Astrocyte (in vitro differentiated cells and primary cell): Measurements from ENCODE around the gene MKI67. TPM values are rescaled to one million over a fixed set of nuclear protein-coding genes. Genes with fewer than 3 reads are reported as not detected.

Experiments used
- DNase-seq: peaks from one replicate; pipeline ENCODE4 v3.0.0-alpha.2; 2010; ENCODE audit warnings: low read depth
- FAIRE-seq: peaks from 2 replicates; lab custom pipeline; 2011; peaks lifted over from hg19 to GRCh38; lab: Jason Lieb, UNC
- H2AFZ ChIP-seq: 2 replicates; pipeline ENCODE4 v1.6.0; 2012; ENCODE audit warnings: low read depth, low read length, inconsistent platforms
- H3K27ac ChIP-seq: 2 replicates; pipeline ENCODE4 v1.5.1; 2011; ENCODE audit warnings: low read depth, low read length, inconsistent platforms
- H3K27me3 ChIP-seq: 2 replicates; pipeline ENCODE4 v1.6.0; 2011; ENCODE audit warnings: low read length, inconsistent platforms; ENCODE audit not compliant: insufficient read depth
- H3K36me3 ChIP-seq: 2 replicates; pipeline ENCODE4 v1.5.1; 2011; ENCODE audit warnings: low read length, inconsistent platforms; ENCODE audit not compliant: insufficient read depth
- H3K4me1 ChIP-seq: 2 replicates; pipeline ENCODE4 v1.5.1; 2011; ENCODE audit warnings: low read length, inconsistent platforms; ENCODE audit not compliant: insufficient read depth
- H3K4me2 ChIP-seq: 2 replicates; pipeline ENCODE4 v1.6.0; 2012; ENCODE audit warnings: low read length, inconsistent platforms
- H3K4me3 ChIP-seq: 2 replicates; pipeline ENCODE4 v1.5.1; 2011; ENCODE audit warnings: low read depth, mild to moderate bottlenecking, low read length, inconsistent platforms; ENCODE audit not compliant: insufficient read depth
- H3K79me2 ChIP-seq: 2 replicates; pipeline ENCODE4 v1.6.0; 2012; ENCODE audit warnings: mild to moderate bottlenecking, low read length, inconsistent platforms; ENCODE audit not compliant: insufficient read depth
- H3K9ac ChIP-seq: 2 replicates; pipeline ENCODE4 v1.6.0; 2012; ENCODE audit warnings: mild to moderate bottlenecking, low read length, inconsistent platforms
- H3K9me3 ChIP-seq: 2 replicates; pipeline ENCODE4 v1.5.1; 2012; ENCODE audit warnings: low read depth, mild to moderate bottlenecking, low read length, inconsistent platforms; ENCODE audit not compliant: insufficient read depth
- H4K20me1 ChIP-seq: 2 replicates; pipeline ENCODE4 v1.6.0; 2012; ENCODE audit warnings: low read length, inconsistent platforms; ENCODE audit not compliant: insufficient read depth
- H3K27ac Mint-ChIP-seq: one replicate; pipeline ENCODE4 v1.8.0; 2021; ENCODE audit warnings: mild to moderate bottlenecking, mixed read lengths; ENCODE audit not compliant: unreplicated experiment
- H3K27me3 Mint-ChIP-seq: one replicate; pipeline ENCODE4 v1.8.0; 2021; ENCODE audit warnings: low read depth, mixed read lengths; ENCODE audit not compliant: unreplicated experiment
- H3K36me3 Mint-ChIP-seq: one replicate; pipeline ENCODE4 v1.8.0; 2021; ENCODE audit warnings: low read depth, mixed read lengths; ENCODE audit not compliant: unreplicated experiment
- H3K4me1 Mint-ChIP-seq: one replicate; pipeline ENCODE4 v1.8.0; 2021; ENCODE audit warnings: low read depth, mixed read lengths; ENCODE audit not compliant: unreplicated experiment
- H3K4me3 Mint-ChIP-seq: one replicate; pipeline ENCODE4 v1.8.0; 2021; ENCODE audit warnings: mild to moderate bottlenecking, moderate library complexity, mixed read lengths; ENCODE audit not compliant: unreplicated experiment
- H3K9me3 Mint-ChIP-seq: one replicate; pipeline ENCODE4 v1.8.0; 2021; ENCODE audit warnings: mild to moderate bottlenecking, mixed read lengths; ENCODE audit not compliant: unreplicated experiment
- EZH2 ChIP-seq: IDR thresholded peaks from 2 replicates; pipeline ENCODE4 v1.6.1; 2012; ENCODE audit warnings: mild to moderate bottlenecking, low read length, inconsistent platforms; ENCODE audit not compliant: insufficient read depth
- total RNA-seq: library from RNA; stranded (reverse); gene quantifications from 2 replicates; pipeline ENCODE4 v1.2.1, GENCODE V29; 2021
- TF ChIP-seq, protein P1 (sequence below): IDR thresholded peaks from 2 replicates; pipeline ENCODE4 v1.5.1; 2011; ENCODE audit warnings: low read depth, mild to moderate bottlenecking, inconsistent platforms, low read length, moderate library complexity; ENCODE audit not compliant: insufficient read depth

MKI67 gene
- total RNA-seq, 1 donor from 2014 or later: 4.6 TPM

DNA sequence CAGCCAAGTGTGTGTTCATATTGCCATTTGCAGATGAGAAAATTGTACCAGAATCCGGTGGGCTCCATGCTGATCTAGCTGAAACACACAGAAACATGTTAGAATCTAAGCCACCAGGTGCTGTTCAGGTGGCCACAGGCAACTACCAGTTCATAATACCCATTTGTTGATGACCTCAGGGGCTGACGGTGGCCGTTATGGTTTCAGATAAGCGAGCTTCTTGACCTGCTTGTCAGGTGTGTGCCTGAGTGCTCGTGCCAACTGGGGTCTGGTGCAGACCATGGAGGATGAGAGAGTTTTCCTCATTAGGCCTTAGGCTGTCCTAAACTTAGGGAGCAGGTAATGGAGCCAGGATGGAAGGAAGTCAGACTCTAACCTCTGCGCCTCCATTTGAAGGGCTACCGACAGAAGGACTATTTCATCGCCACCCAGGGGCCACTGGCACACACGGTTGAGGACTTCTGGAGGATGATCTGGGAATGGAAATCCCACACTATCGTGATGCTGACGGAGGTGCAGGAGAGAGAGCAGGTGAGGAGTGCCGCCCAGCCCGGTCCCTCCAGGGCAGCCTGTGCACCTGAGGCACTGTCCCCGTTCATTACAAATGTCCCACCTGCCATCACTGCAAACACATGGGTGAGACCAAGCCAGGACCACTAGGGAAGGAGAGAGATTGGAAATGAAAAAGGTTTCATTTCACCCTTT, 53.1 kb downstream of the MKI67 start:
- Histone ChIP-seq H3K4me3 (no peak overlapping the region), H2AFZ (no peak overlapping the region), H3K4me1 (peaks cover 4% of the 10 kb centered on the region), H3K27me3 (no peaks in the 10 kb centered on the region), H4K20me1 (no peaks in the 10 kb centered on the region), H3K36me3 (no peaks in the 10 kb centered on the region), H3K9ac (no peak overlapping the region), H3K79me2 (no peaks in the 10 kb centered on the region), H3K4me2 (no peak overlapping the region), H3K27ac (no peak overlapping the region), H3K9me3 (no peaks in the 10 kb centered on the region)
- H3K27ac Mint-ChIP-seq: no peak overlapping the region
- FAIRE-seq (no peak), DNase-seq (no peak)
- peaks cover 12% of the 10 kb centered on the region for H3K36me3 Mint-ChIP-seq
- no peak overlapping the region for H3K4me3 Mint-ChIP-seq
- no peak for TF ChIP-seq EZH2
- TF ChIP-seq, protein P1, sequence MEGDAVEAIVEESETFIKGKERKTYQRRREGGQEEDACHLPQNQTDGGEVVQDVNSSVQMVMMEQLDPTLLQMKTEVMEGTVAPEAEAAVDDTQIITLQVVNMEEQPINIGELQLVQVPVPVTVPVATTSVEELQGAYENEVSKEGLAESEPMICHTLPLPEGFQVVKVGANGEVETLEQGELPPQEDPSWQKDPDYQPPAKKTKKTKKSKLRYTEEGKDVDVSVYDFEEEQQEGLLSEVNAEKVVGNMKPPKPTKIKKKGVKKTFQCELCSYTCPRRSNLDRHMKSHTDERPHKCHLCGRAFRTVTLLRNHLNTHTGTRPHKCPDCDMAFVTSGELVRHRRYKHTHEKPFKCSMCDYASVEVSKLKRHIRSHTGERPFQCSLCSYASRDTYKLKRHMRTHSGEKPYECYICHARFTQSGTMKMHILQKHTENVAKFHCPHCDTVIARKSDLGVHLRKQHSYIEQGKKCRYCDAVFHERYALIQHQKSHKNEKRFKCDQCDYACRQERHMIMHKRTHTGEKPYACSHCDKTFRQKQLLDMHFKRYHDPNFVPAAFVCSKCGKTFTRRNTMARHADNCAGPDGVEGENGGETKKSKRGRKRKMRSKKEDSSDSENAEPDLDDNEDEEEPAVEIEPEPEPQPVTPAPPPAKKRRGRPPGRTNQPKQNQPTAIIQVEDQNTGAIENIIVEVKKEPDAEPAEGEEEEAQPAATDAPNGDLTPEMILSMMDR: no peak
- H3K4me1 Mint-ChIP-seq: no peaks in the 10 kb centered on the region
- H3K9me3 Mint-ChIP-seq: no peaks in the 10 kb centered on the region
- H3K27me3 Mint-ChIP-seq: no peaks in the 10 kb centered on the region

DNA sequence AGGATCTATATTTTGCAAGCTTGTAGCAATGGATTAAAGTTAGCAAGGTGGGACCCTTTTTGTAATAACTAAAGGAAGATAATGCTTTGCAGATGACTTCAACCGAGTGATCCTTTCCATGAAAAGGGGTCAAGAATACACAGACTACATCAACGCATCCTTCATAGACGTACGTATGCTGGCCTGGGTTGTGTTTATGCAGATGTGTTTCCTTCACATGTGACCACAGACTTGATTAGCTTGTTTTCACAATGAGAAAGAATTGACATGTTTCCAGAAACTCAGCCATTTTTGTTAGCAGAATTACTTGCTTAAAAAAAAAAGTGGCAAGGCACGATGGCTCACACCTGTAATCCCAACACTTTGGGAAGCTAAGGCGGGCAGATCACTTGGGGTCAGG, 54.2 kb downstream of the MKI67 start:
- FAIRE-seq: no peak
- no peak overlapping the region for H3K27ac Mint-ChIP-seq
- Histone ChIP-seq H3K4me3 (no peak overlapping the region), H3K27ac (no peak overlapping the region), H3K9ac (no peak overlapping the region), H3K27me3 (no peaks in the 10 kb centered on the region), H3K9me3 (no peaks in the 10 kb centered on the region), H3K79me2 (no peaks in the 10 kb centered on the region), H2AFZ (no peak overlapping the region), H3K4me2 (no peak overlapping the region), H3K36me3 (peaks cover 2% of the 10 kb centered on the region), H3K4me1 (peaks cover 4% of the 10 kb centered on the region), H4K20me1 (no peaks in the 10 kb centered on the region)
- no peak overlapping the region for H3K4me3 Mint-ChIP-seq
- TF ChIP-seq EZH2: no peak
- TF ChIP-seq, protein P1: no peak
- no peaks in the 10 kb centered on the region for H3K4me1 Mint-ChIP-seq
- no peak for DNase-seq
- no peaks in the 10 kb centered on the region for H3K27me3 Mint-ChIP-seq
- H3K9me3 Mint-ChIP-seq: no peaks in the 10 kb centered on the region
- peaks cover 12% of the 10 kb centered on the region for H3K36me3 Mint-ChIP-seq

DNA sequence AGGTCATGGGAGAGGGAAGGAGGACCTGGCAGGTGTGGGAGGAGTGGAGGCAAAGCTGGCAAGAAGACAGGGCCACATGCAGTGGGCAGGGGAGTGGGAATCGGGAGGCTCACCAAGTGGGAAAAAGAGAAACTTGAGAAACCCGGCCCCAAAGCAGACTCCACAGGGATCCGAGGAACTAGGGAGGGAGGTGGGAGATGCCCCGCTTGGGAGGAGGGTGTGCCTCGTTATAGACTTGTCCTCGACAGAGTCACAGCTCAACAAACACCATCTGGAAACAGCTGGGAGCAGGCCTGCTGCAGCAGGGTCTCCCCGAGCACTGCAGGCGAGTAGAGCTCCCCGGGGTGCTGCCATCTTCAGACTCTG, 54.8 kb downstream of the MKI67 start:
- DNase-seq (no peak), FAIRE-seq (no peak)
- Histone ChIP-seq H3K9ac (no peak overlapping the region), H3K4me2 (no peak overlapping the region), H3K79me2 (no peaks in the 10 kb centered on the region), H4K20me1 (no peaks in the 10 kb centered on the region), H3K4me3 (no peak overlapping the region), H3K9me3 (no peaks in the 10 kb centered on the region), H3K27ac (no peak overlapping the region), H3K36me3 (peaks cover 2% of the 10 kb centered on the region), H2AFZ (no peak overlapping the region), H3K27me3 (no peaks in the 10 kb centered on the region), H3K4me1 (peaks cover 4% of the 10 kb centered on the region)
- H3K4me3 Mint-ChIP-seq: no peak overlapping the region
- H3K9me3 Mint-ChIP-seq: no peaks in the 10 kb centered on the region
- TF ChIP-seq, protein P1: no peak
- no peak for TF ChIP-seq EZH2
- peaks cover 12% of the 10 kb centered on the region for H3K36me3 Mint-ChIP-seq
- H3K4me1 Mint-ChIP-seq: no peaks in the 10 kb centered on the region
- no peak overlapping the region for H3K27ac Mint-ChIP-seq
- no peaks in the 10 kb centered on the region for H3K27me3 Mint-ChIP-seq
